Kidney (tissue), 14 donors: ENCODE results near the gene SORCS3. TPM values are rescaled to one million over a fixed set of nuclear protein-coding genes. Genes with fewer than 3 reads are reported as not detected.

Experiments used
- DNase-seq, 5 donors: peaks; one replicate each; pipeline ENCODE4 v3.0.0-alpha.2; 2013 to 2020
- FAIRE-seq: peaks from 2 replicates; lab custom pipeline; 2012; peaks lifted over from hg19 to GRCh38; lab: Jason Lieb, UNC
- H3K27ac ChIP-seq, 2 donors: one replicate each; pipeline ENCODE4 v1.7.0; 2013; ENCODE audit warnings: low read depth in 2 of 2, low read length in 2 of 2, inconsistent platforms in 1 of 2
- H3K27me3 ChIP-seq: one replicate; pipeline ENCODE4 v1.7.1; 2013; ENCODE audit warnings: low read length, inconsistent platforms; ENCODE audit not compliant: control insufficient read depth, insufficient read depth
- H3K36me3 ChIP-seq, 3 donors: one replicate each; pipeline versions ENCODE4 v1.7.0 to v1.7.1; 2013; ENCODE audit warnings: low read length in 3 of 3, control low read depth in 1 of 3, inconsistent platforms in 1 of 3; ENCODE audit not compliant: insufficient read depth in 3 of 3, control insufficient read depth in 2 of 3
- H3K4me1 ChIP-seq, 3 donors: one replicate each; pipeline versions ENCODE4 v1.7.0 to v1.7.1; 2013; ENCODE audit warnings: low read length in 3 of 3, inconsistent platforms in 1 of 3, low read depth in 1 of 3; ENCODE audit not compliant: control insufficient read depth in 2 of 3, insufficient read depth in 2 of 3
- H3K4me3 ChIP-seq, 3 donors: one replicate each; pipeline versions ENCODE4 v1.7.0 to v1.8.1; 2013; ENCODE audit warnings: low read length in 3 of 3, control low read depth in 1 of 3, inconsistent platforms in 1 of 3
- H3K9ac ChIP-seq, 3 donors: one replicate each; pipeline versions ENCODE4 v1.7.0 to v1.7.1; 2013; ENCODE audit warnings: low read length in 3 of 3, control low read depth in 1 of 3, inconsistent platforms in 1 of 3
- H3K9me3 ChIP-seq, 3 donors: one replicate each; pipeline versions ENCODE4 v1.7.0 to v1.7.1; 2013; ENCODE audit warnings: low read length in 3 of 3, control low read depth in 1 of 3, inconsistent platforms in 1 of 3; ENCODE audit not compliant: control insufficient read depth in 2 of 3, insufficient read depth in 1 of 3
- intact Hi-C: fragments of 100-400 bp; cut with DNase I; formaldehyde crosslinking; loops from one replicate; pipeline ENCODE4 v1.11.1; 2022
- polyA plus RNA-seq: library from polyadenylated mRNA; stranded (reverse); fragments of 350-450 nt; fragmentation: Illumina TruSeq; extraction: RNeasy Lipid Tissue Mini Kit (QIAGEN cat#74804); gene quantifications from one replicate; pipeline ENCODE4 v1.2.3, GENCODE V29; 2014; ENCODE audit warnings: low read depth, low replicate concordance; ENCODE audit not compliant: insufficient read depth
- total RNA-seq: library from RNA; stranded (reverse); fragmentation: NEBNext Ultra II Directional; extraction: Animal tissue kit (Norgen Biotek cat#: 25700); gene quantifications from one replicate; pipeline ENCODE4 v1.2.1, GENCODE V29; 2021
- TF ChIP-seq, protein P1 (sequence below): IDR thresholded peaks from 3 replicates; pipeline ENCODE4 v1.5.1; 2012; ENCODE audit warnings: mild to moderate bottlenecking, moderate library complexity, borderline replicate concordance; ENCODE audit not compliant: insufficient read depth; ENCODE audit errors: extremely low read depth
- donor health status: control.
- donor health status: control.
- donor health status: control.
- donor health status: control.
- donor health status: control.
- donor health status: DM: yes; HTN: yes; CAD: no.
- donor health status: Normal renal cell carcinoma (clear cell type).

Gene SORCS3
- total and polyA plus RNA-seq, 2 donors from 2014 or later, result 0.52 to 1.1 TPM

- no peak for DNase-seq
- H3K27me3 ChIP-seq, result no peaks in the 10 kb centered on the region
- FAIRE-seq, result no peak
- no peaks in the 10 kb centered on the region for H3K4me1 ChIP-seq
- no peak overlapping the region for H3K27ac ChIP-seq
- TF ChIP-seq, protein P1, sequence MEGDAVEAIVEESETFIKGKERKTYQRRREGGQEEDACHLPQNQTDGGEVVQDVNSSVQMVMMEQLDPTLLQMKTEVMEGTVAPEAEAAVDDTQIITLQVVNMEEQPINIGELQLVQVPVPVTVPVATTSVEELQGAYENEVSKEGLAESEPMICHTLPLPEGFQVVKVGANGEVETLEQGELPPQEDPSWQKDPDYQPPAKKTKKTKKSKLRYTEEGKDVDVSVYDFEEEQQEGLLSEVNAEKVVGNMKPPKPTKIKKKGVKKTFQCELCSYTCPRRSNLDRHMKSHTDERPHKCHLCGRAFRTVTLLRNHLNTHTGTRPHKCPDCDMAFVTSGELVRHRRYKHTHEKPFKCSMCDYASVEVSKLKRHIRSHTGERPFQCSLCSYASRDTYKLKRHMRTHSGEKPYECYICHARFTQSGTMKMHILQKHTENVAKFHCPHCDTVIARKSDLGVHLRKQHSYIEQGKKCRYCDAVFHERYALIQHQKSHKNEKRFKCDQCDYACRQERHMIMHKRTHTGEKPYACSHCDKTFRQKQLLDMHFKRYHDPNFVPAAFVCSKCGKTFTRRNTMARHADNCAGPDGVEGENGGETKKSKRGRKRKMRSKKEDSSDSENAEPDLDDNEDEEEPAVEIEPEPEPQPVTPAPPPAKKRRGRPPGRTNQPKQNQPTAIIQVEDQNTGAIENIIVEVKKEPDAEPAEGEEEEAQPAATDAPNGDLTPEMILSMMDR, result peak; percentile 19
- H3K9me3 ChIP-seq, result peaks cover 0 to 3% (median 0%) of the 10 kb centered on the region in 3 donors
- no peak overlapping the region for H3K4me3 ChIP-seq
- H3K9ac ChIP-seq, result no peak overlapping the region
- intact Hi-C loops, result no loop called here
- no peaks in the 10 kb centered on the region for H3K36me3 ChIP-seq
Measured at GRCh38 chr10:104614245-104614831, 26.8 kb upstream of the SORCS3 start.

GRCh38 chr10:104615136-104615535, 26.0 kb upstream of the SORCS3 start:
- Histone ChIP-seq H3K9ac (no peak overlapping the region), H3K27me3 (no peaks in the 10 kb centered on the region), H3K4me1 (no peaks in the 10 kb centered on the region), H3K36me3 (no peaks in the 10 kb centered on the region), H3K4me3 (no peak overlapping the region), H3K27ac (no peak overlapping the region), H3K9me3 (peaks cover 0 to 3% (median 0%) of the 10 kb centered on the region in 3 donors)
- no peak for DNase-seq
- TF ChIP-seq, protein P1, result no peak
- FAIRE-seq, result no peak
- intact Hi-C loops, result no loop called here

DNA sequence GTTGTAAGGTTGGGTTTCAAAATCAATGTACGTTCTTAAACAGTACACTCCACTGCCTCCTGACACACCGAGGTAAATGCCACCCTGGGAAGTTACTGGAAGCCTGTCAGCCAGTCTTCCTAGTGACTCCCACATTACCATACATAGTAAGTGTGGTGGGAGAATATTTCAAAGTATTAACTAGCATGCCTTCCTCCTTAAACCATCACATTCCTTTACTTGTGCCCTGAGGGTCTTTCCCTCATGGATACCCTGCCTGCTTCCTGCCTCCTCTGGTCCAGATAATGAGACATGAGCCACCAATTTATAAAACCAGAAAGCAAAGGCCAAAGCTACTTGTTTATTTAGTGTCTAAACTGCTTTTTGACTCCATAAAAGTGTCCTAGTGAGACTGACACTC, 23.3 kb upstream of the SORCS3 start:
- TF ChIP-seq, protein P1, result no peak
- Histone ChIP-seq H3K9me3 (no peaks in the 10 kb centered on the region), H3K9ac (no peak overlapping the region), H3K27me3 (no peaks in the 10 kb centered on the region), H3K4me1 (no peaks in the 10 kb centered on the region), H3K4me3 (no peak overlapping the region), H3K27ac (no peak overlapping the region), H3K36me3 (no peaks in the 10 kb centered on the region)
- FAIRE-seq (no peak), DNase-seq (no peak)
- intact Hi-C loops, result no loop called here

DNA sequence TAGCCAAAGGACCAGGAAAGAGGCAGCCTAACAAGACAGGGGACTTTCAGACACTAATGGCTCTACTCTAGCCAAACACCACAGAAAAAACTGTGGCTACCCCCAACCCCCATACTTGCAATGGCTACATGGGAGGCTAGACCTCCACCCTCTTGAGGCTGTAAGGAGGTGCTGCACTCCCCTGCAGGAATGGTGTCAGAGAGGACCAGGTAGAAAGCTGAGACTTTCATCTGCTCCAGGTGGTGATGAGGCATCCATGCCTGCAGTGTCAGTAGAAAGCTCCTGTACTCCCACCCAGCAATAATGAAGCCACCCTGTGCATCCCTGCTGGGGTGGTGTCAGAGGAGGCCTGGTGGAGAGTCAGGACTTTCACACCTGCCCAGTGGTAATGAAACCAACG, 18.9 kb upstream of the SORCS3 start:
- FAIRE-seq (no peak), DNase-seq (no peak)
- H3K27me3 ChIP-seq, result no peaks in the 10 kb centered on the region
- intact Hi-C loops, result no loop called here
- H3K27ac ChIP-seq, result no peak overlapping the region
- TF ChIP-seq, protein P1, result no peak
- no peak overlapping the region for H3K4me3 ChIP-seq
- H3K36me3 ChIP-seq, result no peaks in the 10 kb centered on the region
- H3K4me1 ChIP-seq, result no peaks in the 10 kb centered on the region
- no peak overlapping the region for H3K9ac ChIP-seq
- H3K9me3 ChIP-seq, result peaks cover 0 to 2% (median 0%) of the 10 kb centered on the region in 3 donors
